Stomach smooth muscle (tissue), 2 donors: ENCODE measurements around the gene TFAP2A.

ENCODE experiments used
- H3K27ac ChIP-seq: one replicate; pipeline ENCODE4 v1.7.0; 2013; ENCODE audit warnings: mild to moderate bottlenecking, low read length, inconsistent platforms
- H3K27me3 ChIP-seq, 2 donors: one replicate each; pipeline ENCODE4 v1.7.0; 2013; ENCODE audit warnings: low read length in 2 of 2; ENCODE audit not compliant: insufficient read depth in 2 of 2, control insufficient read depth in 1 of 2
- H3K36me3 ChIP-seq, 2 donors: one replicate each; pipeline ENCODE4 v1.7.0; 2013; ENCODE audit warnings: low read length in 2 of 2; ENCODE audit not compliant: control insufficient read depth in 2 of 2, insufficient read depth in 2 of 2
- H3K4me1 ChIP-seq: one replicate; pipeline ENCODE4 v1.7.0; 2013; ENCODE audit warnings: low read length; ENCODE audit not compliant: control insufficient read depth, insufficient read depth
- H3K4me3 ChIP-seq, 2 donors: one replicate each; pipeline ENCODE4 v1.7.0; 2013; ENCODE audit warnings: low read length in 2 of 2
- H3K9ac ChIP-seq, 2 donors: one replicate each; pipeline ENCODE4 v1.7.0; 2013; ENCODE audit warnings: low read length in 2 of 2, mild to moderate bottlenecking in 1 of 2
- H3K9me3 ChIP-seq, 2 donors: one replicate each; pipeline ENCODE4 v1.7.0; 2013; ENCODE audit warnings: low read length in 2 of 2; ENCODE audit not compliant: control insufficient read depth in 2 of 2
- donor health status: healthy.
- donor health status: Pancreatic carcinoma.

Gene TFAP2A

GRCh38 chr6:10414756-10415616 is at the start of gene TFAP2A:
Gene TFAP2A (minus strand): TSS chr6:10415074. CDS start chr6:10414991, 83 bp downstream.
- peaks cover 44% of the 10 kb centered on the region for H3K4me1 ChIP-seq
- no peaks in the 10 kb centered on the region for H3K9me3 ChIP-seq
- H3K9ac ChIP-seq = no peak within 1 kb of the TSS
- no peaks in the 10 kb centered on the region for H3K36me3 ChIP-seq
- H3K27me3 ChIP-seq = peaks cover 77 to 87% of the 10 kb centered on the region in 2 donors
- H3K27ac ChIP-seq = no peak within 1 kb of the TSS
- H3K4me3 ChIP-seq = peak within 1 kb of the TSS; percentile 22 to 82

GRCh38 chr6:10463491-10464481 is 48.9 kb upstream of the TFAP2A start:
- H3K36me3 ChIP-seq = no peaks in the 10 kb centered on the region
- peaks cover 0 to 6% of the 10 kb centered on the region in 2 donors for H3K27me3 ChIP-seq
- H3K9me3 ChIP-seq = no peaks in the 10 kb centered on the region
- H3K4me3 ChIP-seq = no peak overlapping the region
- no peaks in the 10 kb centered on the region for H3K4me1 ChIP-seq
- no peak overlapping the region for H3K27ac ChIP-seq
- no peak overlapping the region for H3K9ac ChIP-seq

GRCh38 chr6:10463040-10463439 is 48.2 kb upstream of the TFAP2A start:
- H3K27ac ChIP-seq = no peak overlapping the region
- H3K4me3 ChIP-seq = no peak overlapping the region
- no peaks in the 10 kb centered on the region for H3K9me3 ChIP-seq
- no peak overlapping the region for H3K9ac ChIP-seq
- no peaks in the 10 kb centered on the region for H3K36me3 ChIP-seq
- H3K4me1 ChIP-seq = no peaks in the 10 kb centered on the region
- H3K27me3 ChIP-seq = peaks cover 0 to 6% of the 10 kb centered on the region in 2 donors

GRCh38 chr6:10461850-10462249 is 47.0 kb upstream of the TFAP2A start:
- Histone ChIP-seq H3K27me3 (peaks cover 0 to 6% of the 10 kb centered on the region in 2 donors), H3K27ac (no peak overlapping the region), H3K9me3 (no peaks in the 10 kb centered on the region), H3K4me1 (no peaks in the 10 kb centered on the region), H3K9ac (no peak overlapping the region), H3K4me3 (no peak overlapping the region), H3K36me3 (no peaks in the 10 kb centered on the region)

GRCh38 chr6:10460096-10460495 is 45.2 kb upstream of the TFAP2A start:
- Histone ChIP-seq H3K9ac (no peak overlapping the region), H3K36me3 (no peaks in the 10 kb centered on the region), H3K27me3 (peaks cover 0 to 3% of the 10 kb centered on the region in 2 donors)

GRCh38 chr6:10458287-10458686 is 43.4 kb upstream of the TFAP2A start:
- H3K27me3 ChIP-seq = no peaks in the 10 kb centered on the region

More at GRCh38 chr6:10460096-10460495, 45.2 kb upstream of the TFAP2A start:
- Histone ChIP-seq H3K9me3 (no peaks in the 10 kb centered on the region), H3K4me1 (no peaks in the 10 kb centered on the region), H3K27ac (no peak overlapping the region), H3K4me3 (no peak overlapping the region)

GRCh38 chr6:10453596-10453995 is 38.7 kb upstream of the TFAP2A start:
- Histone ChIP-seq H3K9me3 (no peaks in the 10 kb centered on the region), H3K27me3 (peaks cover 2 to 4% of the 10 kb centered on the region in 2 donors), H3K4me3 (no peak overlapping the region), H3K36me3 (no peaks in the 10 kb centered on the region), H3K4me1 (no peaks in the 10 kb centered on the region), H3K27ac (no peak overlapping the region), H3K9ac (no peak overlapping the region)

More at GRCh38 chr6:10458287-10458686, 43.4 kb upstream of the TFAP2A start:
- Histone ChIP-seq H3K4me3 (no peak overlapping the region), H3K9me3 (no peaks in the 10 kb centered on the region), H3K4me1 (no peaks in the 10 kb centered on the region), H3K36me3 (no peaks in the 10 kb centered on the region), H3K27ac (no peak overlapping the region), H3K9ac (no peak overlapping the region)

- H3K9me3 ChIP-seq = no peaks in the 10 kb centered on the region
Measured at GRCh38 chr6:10451828-10452509, 37.1 kb upstream of the TFAP2A start.

GRCh38 chr6:10451394-10451793 is 36.5 kb upstream of the TFAP2A start:
- no peaks in the 10 kb centered on the region for H3K4me1 ChIP-seq
- H3K36me3 ChIP-seq = no peaks in the 10 kb centered on the region
- H3K4me3 ChIP-seq = no peak overlapping the region
- H3K27me3 ChIP-seq = peaks cover 4% of the 10 kb centered on the region in 2 donors
- H3K9ac ChIP-seq = no peak overlapping the region
- no peaks in the 10 kb centered on the region for H3K9me3 ChIP-seq
- no peak overlapping the region for H3K27ac ChIP-seq

More at GRCh38 chr6:10451828-10452509, 37.1 kb upstream of the TFAP2A start:
- H3K27ac ChIP-seq = no peak overlapping the region
- no peaks in the 10 kb centered on the region for H3K4me1 ChIP-seq
- H3K9ac ChIP-seq = no peak overlapping the region
- no peak overlapping the region for H3K4me3 ChIP-seq
- H3K27me3 ChIP-seq = peaks cover 4% of the 10 kb centered on the region in 2 donors
- H3K36me3 ChIP-seq = no peaks in the 10 kb centered on the region

GRCh38 chr6:10449751-10450150 is 34.9 kb upstream of the TFAP2A start:
- H3K27me3 ChIP-seq = peaks cover 4% of the 10 kb centered on the region in 2 donors
- no peaks in the 10 kb centered on the region for H3K36me3 ChIP-seq
- no peaks in the 10 kb centered on the region for H3K9me3 ChIP-seq
- no peak overlapping the region for H3K9ac ChIP-seq
- no peak overlapping the region for H3K4me3 ChIP-seq
- H3K27ac ChIP-seq = no peak overlapping the region
- H3K4me1 ChIP-seq = no peaks in the 10 kb centered on the region
